ENCODE measurements around the gene MRPS16.

DNA sequence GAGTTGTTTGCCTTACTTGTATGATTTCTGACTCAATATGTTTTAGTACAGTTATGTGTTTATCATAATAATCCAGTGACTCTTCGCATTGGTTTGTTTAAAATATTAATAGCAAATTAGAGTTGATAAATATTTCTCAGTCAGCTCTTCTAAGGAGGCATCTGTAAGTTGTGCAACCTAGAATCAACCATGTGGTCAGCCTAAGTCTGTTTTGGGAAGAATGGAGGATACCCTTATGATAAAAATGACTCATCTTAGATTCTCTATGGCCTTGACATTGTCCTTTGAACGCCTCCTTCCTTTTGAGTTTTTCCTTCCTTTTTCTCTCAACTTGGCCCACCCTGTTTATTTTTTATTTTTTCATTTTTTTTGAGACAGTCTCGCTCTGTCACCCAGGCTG, 24.2 kb downstream of the MRPS16 start:
- TF ChIP-seq, protein P1, sequence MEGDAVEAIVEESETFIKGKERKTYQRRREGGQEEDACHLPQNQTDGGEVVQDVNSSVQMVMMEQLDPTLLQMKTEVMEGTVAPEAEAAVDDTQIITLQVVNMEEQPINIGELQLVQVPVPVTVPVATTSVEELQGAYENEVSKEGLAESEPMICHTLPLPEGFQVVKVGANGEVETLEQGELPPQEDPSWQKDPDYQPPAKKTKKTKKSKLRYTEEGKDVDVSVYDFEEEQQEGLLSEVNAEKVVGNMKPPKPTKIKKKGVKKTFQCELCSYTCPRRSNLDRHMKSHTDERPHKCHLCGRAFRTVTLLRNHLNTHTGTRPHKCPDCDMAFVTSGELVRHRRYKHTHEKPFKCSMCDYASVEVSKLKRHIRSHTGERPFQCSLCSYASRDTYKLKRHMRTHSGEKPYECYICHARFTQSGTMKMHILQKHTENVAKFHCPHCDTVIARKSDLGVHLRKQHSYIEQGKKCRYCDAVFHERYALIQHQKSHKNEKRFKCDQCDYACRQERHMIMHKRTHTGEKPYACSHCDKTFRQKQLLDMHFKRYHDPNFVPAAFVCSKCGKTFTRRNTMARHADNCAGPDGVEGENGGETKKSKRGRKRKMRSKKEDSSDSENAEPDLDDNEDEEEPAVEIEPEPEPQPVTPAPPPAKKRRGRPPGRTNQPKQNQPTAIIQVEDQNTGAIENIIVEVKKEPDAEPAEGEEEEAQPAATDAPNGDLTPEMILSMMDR (IDR thresholded peaks at IDR 0.05; ENCODE audit: low read length), result no peak
- TF ChIP-seq EZH2 (IDR thresholded peaks at IDR 0.05; ENCODE audit: borderline replicate concordance, low read length), result no peak

Data from OCI-LY1 (cell line).